ENCODE data around the gene LMAN1L. TPM values are rescaled to one million over a fixed set of nuclear protein-coding genes. Genes with fewer than 3 reads are reported as not detected.

LMAN1L gene
- polyA plus RNA-seq, 3 donors: 0.08 TPM; not detected in 2

DNA sequence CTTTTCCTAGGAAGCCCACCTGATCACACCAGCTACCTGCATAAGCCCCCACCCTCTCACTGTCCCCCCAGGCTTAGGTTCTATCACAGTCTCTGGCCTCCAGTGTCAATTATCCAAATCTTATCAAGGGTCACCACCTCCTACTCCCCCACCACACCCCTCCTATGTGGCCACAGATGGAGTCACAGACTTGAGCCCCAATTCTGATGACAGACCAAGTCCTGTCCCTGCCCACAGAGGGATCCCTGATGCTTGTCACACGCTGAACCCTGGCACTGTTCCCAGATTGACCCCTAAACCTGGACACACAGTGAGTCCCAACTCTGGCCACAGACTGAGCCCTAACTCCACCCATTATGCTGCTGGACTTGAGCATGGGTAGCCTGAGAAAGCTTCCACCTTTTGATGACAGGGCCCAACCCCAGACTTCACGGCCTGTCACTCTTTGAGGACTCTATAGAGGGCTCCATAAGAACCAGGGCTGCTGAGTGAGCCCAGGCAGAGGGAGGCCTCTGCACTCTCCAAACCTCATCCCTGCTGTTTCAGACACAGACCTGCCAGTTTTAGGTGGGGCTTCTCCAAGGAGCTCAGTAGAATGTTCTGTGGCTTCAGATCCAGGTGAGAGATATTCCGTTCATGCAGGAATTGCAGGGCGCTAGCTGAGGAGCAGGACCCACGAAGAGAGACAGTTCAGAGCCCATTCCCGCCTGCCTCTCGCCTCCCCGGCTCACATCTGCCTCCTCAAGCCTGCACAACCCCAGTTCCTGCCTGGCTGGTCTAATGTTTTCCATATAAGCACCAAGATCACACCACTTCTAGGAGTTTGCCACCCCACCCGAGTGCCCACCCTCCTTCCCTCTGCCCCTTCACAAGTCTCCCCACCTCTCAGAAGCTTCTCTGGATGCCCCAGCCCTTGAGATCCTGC lies 28.5 kb downstream of the LMAN1L start:
- intact Hi-C loops (cut with micrococcal nuclease): loop anchor here (10.0 kb wide), 1 partner anchor 64 kb away; the partner anchor contains the start of gene FAM219B (in 2 of the 2)
- Histone ChIP-seq H3K36me3 (replicated peaks in 1 of 2; ENCODE audit: control insufficient read depth in 1 of 2, insufficient read depth in 2 of 2, low read length in 2 of 2) (peaks cover 25 to 48% of the 10 kb centered on the region in 2 donors), H3K27me3 (ENCODE audit: control insufficient read depth in 2 of 2, insufficient read depth in 2 of 2, low read length in 2 of 2) (no peaks in the 10 kb centered on the region), H4K20me1 (ENCODE audit: insufficient read depth, low read length) (peaks cover 27% of the 10 kb centered on the region), H3K4me3 (replicated peaks in 1 of 3; ENCODE audit: low read depth in 2 of 3, low read length in 3 of 3) (no peak overlapping the region), H2AFZ (ENCODE audit: insufficient read depth, low read depth, low read length, poor library complexity, severe bottlenecking) (no peak overlapping the region), H3K27ac (ENCODE audit: low read depth in 1 of 2, low read length in 2 of 2) (no peak overlapping the region), H3K4me2 (replicated peaks; ENCODE audit: extremely low read depth, low read length, poor library complexity, severe bottlenecking) (no peak overlapping the region), H3K79me2 (ENCODE audit: insufficient read depth, low read length) (peaks cover 2% of the 10 kb centered on the region), H3K9ac (ENCODE audit: insufficient read depth, low read length, poor library complexity, severe bottlenecking) (no peak overlapping the region), H3K9me3 (replicated peaks in 1 of 2; ENCODE audit: control insufficient read depth in 1 of 2, insufficient read depth in 1 of 2, low read length in 2 of 2) (no peaks in the 10 kb centered on the region), H3K4me1 (ENCODE audit: control insufficient read depth in 1 of 2, insufficient read depth in 2 of 2, low read length in 2 of 2) (peaks cover 16 to 22% of the 10 kb centered on the region in 2 donors)
- peaks cover 0 to 3% (median 0%) of the 10 kb centered on the region in 3 donors for H3K27me3 Mint-ChIP-seq (ENCODE audit: low read depth in 3 of 3)
- no peaks in the 10 kb centered on the region for H3K9me3 Mint-ChIP-seq
- peaks cover 37% of the 10 kb centered on the region for H3K4me1 Mint-ChIP-seq
- TF ChIP-seq, protein P1, sequence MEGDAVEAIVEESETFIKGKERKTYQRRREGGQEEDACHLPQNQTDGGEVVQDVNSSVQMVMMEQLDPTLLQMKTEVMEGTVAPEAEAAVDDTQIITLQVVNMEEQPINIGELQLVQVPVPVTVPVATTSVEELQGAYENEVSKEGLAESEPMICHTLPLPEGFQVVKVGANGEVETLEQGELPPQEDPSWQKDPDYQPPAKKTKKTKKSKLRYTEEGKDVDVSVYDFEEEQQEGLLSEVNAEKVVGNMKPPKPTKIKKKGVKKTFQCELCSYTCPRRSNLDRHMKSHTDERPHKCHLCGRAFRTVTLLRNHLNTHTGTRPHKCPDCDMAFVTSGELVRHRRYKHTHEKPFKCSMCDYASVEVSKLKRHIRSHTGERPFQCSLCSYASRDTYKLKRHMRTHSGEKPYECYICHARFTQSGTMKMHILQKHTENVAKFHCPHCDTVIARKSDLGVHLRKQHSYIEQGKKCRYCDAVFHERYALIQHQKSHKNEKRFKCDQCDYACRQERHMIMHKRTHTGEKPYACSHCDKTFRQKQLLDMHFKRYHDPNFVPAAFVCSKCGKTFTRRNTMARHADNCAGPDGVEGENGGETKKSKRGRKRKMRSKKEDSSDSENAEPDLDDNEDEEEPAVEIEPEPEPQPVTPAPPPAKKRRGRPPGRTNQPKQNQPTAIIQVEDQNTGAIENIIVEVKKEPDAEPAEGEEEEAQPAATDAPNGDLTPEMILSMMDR (IDR thresholded peaks at IDR 0.05): no peak
- WGBS (ENCODE audit: insufficient coverage): 92% methylated on average over 9 of the region's 9 CpGs
- H3K27ac Mint-ChIP-seq: no peak overlapping the region
- peak overlapping the region; percentile 5 to 30 for H3K4me3 Mint-ChIP-seq
- DNase-seq: no peak
- peaks cover 26 to 51% of the 10 kb centered on the region in 2 donors for H3K36me3 Mint-ChIP-seq

DNA sequence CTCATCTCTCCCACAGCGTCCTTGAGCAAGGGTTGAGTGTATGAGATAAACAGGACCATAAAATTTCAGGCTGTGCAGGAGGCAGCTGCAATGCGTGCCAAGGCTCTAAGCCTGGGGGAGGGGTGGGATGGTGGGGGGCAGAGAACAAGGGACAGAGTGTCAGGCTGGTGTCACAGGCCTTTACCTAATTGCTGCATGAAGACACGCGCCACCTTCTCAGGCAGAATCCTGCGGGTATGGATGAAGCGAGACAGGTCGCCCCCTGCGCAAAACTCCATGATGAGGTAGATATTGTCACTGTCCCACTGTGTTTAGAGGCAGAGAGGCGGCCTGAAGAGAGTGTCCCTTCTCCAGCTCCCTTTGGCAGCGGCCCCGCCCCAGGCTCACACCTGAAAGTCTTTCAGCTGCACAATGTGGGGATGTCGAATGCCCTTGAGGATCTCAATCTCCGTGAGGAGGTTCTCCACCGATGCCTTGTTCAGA lies 29.3 kb downstream of the LMAN1L start:
- peaks cover 37% of the 10 kb centered on the region for H3K4me1 Mint-ChIP-seq
- H3K4me1 ChIP-seq (ENCODE audit: control insufficient read depth in 1 of 2, insufficient read depth in 2 of 2, low read length in 2 of 2): peaks cover 16 to 22% of the 10 kb centered on the region in 2 donors

More for the DNA sequence above, 29.3 kb downstream of the LMAN1L start:
- Mint-ChIP-seq H3K9me3 (no peaks in the 10 kb centered on the region), H3K27me3 (ENCODE audit: low read depth in 3 of 3) (peaks cover 0 to 3% (median 0%) of the 10 kb centered on the region in 3 donors), H3K4me3 (peak overlapping the region; percentile 87 to 92), H3K27ac (no peak overlapping the region), H3K36me3 (peaks cover 29 to 51% of the 10 kb centered on the region in 2 donors)
- peaks cover 27% of the 10 kb centered on the region for H4K20me1 ChIP-seq (ENCODE audit: insufficient read depth, low read length)
- H2AFZ ChIP-seq (ENCODE audit: insufficient read depth, low read depth, low read length, poor library complexity, severe bottlenecking): no peak overlapping the region
- H3K27me3 ChIP-seq (ENCODE audit: control insufficient read depth in 2 of 2, insufficient read depth in 2 of 2, low read length in 2 of 2): no peaks in the 10 kb centered on the region
- peaks cover 2% of the 10 kb centered on the region for H3K79me2 ChIP-seq (ENCODE audit: insufficient read depth, low read length)
- peaks cover 31 to 48% of the 10 kb centered on the region in 2 donors for H3K36me3 ChIP-seq (replicated peaks in 1 of 2; ENCODE audit: control insufficient read depth in 1 of 2, insufficient read depth in 2 of 2, low read length in 2 of 2)
- no peak overlapping the region for H3K27ac ChIP-seq (ENCODE audit: low read depth in 1 of 2, low read length in 2 of 2)
- no peaks in the 10 kb centered on the region for H3K9me3 ChIP-seq (replicated peaks in 1 of 2; ENCODE audit: control insufficient read depth in 1 of 2, insufficient read depth in 1 of 2, low read length in 2 of 2)
- TF ChIP-seq, protein P1 (IDR thresholded peaks at IDR 0.05): no peak
- no peak for DNase-seq
- intact Hi-C loops (cut with micrococcal nuclease): loop anchor here (10.0 kb wide), 1 partner anchor 63 kb away; the partner anchor contains the start of gene FAM219B (in 2 of the 2)
- no peak overlapping the region for H3K9ac ChIP-seq (ENCODE audit: insufficient read depth, low read length, poor library complexity, severe bottlenecking)
- H3K4me3 ChIP-seq (replicated peaks in 1 of 3; ENCODE audit: low read depth in 2 of 3, low read length in 3 of 3): peak overlapping the region in 1 of 3 experiments; percentile 95
- 95% methylated on average over 11 of the region's 14 CpGs for WGBS (ENCODE audit: insufficient coverage)
- peak overlapping the region; percentile 97 for H3K4me2 ChIP-seq (replicated peaks; ENCODE audit: extremely low read depth, low read length, poor library complexity, severe bottlenecking)

All from CD14-positive monocyte (primary cell).